ENCODE data around the gene KRTAP5-1. TPM values are rescaled to one million over a fixed set of nuclear protein-coding genes. Genes with fewer than 3 reads are reported as not detected.

KRTAP5-1 gene
- total RNA-seq, 1 experiment from 2014 or later, result not detected

DNA sequence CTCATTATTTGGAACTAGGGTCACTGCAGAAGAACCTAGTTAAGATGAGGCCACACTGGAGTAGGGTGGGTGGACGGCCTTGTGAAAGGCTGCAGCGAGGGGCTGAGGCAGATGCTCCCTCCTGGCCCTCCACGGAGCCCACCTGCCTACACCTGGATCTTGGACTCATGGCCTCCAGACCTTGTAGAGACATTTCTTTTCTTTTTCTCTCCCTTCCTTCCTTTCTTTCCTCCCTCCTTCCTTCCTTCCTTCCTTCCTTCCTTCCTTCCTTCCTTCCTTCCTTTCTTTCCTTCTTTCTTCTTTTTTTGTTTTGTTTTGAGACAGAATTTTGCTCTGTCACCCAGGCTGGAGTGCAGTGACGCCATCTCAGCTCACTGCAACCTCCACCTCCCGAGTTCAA is 39.7 kb downstream of the KRTAP5-1 start:
- no peak for DNase-seq (ENCODE audit: low read depth)

DNA sequence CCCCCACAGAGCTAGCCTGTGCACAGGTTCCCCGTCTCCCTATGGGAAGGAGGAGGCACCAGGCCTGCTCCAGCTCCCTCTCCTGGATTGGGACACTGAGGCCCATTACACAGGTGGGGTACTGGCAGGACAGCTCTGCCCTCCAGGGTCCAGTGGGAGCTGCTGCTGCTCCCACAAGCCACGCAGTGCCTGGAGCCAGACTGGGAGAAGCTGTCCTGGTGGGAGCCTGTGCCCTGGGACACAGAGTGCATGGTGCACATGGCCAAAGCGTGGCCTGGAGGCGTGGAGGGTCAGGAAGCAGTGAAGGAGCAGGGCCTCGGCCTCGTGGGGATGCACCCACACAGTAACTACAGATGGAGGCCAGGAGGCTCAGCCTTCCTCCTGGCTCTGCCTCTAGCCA is 40.5 kb downstream of the KRTAP5-1 start:
- DNase-seq (ENCODE audit: low read depth), result no peak

DNA sequence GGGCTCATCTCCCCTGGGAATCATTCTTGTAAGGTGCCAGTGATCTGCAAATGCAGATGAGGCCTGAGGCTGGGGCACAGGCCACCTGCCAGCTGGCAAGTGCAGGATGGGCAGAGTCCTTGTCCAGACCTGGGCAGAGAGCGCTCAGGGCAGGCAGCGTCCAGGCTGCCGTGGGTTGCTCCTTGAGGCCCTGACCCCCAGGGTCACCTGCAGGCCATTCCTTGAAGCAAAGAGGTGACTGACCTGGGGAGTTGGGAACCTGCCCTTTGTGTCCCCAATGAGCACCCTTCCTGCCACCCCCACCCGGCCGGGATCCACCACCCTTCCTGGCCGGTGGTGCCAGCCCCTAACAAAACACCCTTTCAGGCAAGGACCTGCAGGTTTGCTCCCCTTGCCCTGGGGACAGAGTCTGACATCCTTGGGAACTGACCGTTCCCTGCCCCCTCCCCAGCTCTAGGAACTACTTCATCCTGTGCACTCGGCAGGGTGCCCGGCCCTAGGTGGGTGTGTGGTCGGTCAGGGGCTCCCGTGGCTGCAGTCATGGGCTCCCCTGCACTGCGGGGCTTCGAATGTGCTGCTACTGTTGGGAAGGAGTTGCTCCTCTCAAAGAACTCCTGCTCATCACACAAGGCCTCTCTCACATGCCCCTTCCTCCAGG is 41.3 kb downstream of the KRTAP5-1 start:
- DNase-seq (ENCODE audit: low read depth), result no peak

DNA sequence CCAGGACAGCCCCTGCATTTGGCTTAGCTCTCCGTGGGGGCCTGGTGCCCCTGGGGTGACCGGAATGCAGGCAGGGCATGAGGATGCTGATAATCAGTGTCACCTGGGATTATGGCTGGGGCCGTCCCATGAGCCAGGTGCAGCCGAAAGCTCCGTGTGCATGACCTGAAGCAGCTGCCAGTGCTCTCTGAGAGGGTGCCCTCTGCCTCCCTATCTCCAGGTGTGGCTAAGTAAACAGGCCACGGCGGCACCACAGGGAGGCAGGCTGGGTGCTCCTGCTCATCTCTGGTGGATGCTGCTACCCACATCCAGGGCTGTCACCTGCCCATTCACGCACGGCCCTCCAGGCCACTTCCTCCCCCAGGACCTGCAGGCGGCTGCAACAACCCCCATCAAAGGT is 42.8 kb downstream of the KRTAP5-1 start:
- DNase-seq (ENCODE audit: low read depth), result no peak

DNA sequence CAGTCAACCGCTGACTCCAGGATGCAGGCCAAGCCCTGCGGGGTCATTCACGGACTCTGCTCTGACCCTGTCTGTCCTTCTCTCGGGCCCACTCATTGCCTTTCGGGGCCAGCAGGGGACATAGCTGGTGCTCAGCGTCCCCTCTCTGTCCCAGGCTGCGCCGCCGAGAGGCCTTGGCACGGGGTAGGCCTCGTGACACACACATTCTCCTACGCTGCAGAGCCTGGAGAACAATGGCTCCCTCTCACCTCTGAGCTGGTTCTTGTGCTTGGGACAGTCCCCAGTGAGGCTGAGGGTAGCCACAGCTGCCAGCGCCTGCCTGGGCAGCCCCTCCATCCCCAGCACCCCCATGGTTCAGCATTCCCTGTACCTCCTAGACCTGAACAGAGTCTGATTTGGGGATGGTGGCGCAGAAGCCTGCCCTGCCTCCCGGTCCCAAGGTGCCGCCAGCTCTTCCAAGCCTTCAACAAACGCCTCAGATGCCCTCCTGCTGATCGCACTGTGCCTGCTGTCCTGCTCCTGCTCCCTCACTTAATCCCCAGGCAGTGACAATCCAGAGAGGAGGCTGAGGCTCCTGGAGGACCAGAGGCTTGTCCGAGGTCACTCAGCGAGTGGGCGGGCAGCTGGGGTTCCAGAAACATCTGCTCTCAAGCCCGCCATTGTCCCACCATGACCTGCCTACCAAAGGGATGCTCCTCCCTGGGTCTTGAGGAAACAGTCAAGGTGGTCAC is 43.4 kb downstream of the KRTAP5-1 start:
- DNase-seq (ENCODE audit: low read depth), result no peak

DNA sequence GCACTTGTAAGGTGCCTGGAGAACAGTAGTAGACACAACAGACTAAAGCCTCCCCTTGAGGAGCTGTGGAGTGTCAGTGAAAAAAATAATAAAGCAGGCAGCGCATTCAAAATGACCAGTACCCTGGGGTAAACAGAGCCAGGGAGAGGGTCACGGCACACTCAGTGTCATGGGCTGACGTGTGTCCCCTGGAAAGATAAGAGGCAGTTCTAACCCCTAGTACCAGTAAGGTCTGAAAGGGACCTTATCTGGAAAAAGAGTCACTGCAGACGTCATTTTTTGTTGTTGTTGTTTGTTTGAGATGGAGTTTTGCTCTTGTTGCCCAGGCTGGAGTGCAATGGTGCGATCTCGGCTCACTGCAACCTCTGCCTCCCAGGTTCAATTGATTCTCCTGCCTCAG is 45.0 kb downstream of the KRTAP5-1 start:
- DNase-seq (ENCODE audit: low read depth), result no peak

DNA sequence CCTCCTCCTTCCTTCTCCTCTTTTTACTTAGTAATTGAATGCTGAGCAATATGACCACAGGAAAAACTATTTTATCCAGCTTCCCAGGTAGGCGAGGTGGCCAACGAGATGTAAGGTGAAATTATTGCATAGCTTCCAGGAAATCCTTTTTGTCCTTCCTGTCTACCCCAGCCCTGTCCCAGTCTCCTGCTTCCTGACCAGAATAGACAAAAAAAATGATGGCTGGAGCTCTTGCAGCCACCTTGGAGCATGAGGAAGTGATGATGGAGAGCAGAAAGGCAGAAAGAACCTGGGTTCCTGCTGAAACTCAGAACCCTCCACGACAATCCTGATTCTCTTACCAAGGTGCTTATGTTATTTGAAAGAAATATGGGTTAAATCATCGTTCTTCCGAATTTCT is 46.9 kb downstream of the KRTAP5-1 start:
- no peak for DNase-seq (ENCODE audit: low read depth)

DNA sequence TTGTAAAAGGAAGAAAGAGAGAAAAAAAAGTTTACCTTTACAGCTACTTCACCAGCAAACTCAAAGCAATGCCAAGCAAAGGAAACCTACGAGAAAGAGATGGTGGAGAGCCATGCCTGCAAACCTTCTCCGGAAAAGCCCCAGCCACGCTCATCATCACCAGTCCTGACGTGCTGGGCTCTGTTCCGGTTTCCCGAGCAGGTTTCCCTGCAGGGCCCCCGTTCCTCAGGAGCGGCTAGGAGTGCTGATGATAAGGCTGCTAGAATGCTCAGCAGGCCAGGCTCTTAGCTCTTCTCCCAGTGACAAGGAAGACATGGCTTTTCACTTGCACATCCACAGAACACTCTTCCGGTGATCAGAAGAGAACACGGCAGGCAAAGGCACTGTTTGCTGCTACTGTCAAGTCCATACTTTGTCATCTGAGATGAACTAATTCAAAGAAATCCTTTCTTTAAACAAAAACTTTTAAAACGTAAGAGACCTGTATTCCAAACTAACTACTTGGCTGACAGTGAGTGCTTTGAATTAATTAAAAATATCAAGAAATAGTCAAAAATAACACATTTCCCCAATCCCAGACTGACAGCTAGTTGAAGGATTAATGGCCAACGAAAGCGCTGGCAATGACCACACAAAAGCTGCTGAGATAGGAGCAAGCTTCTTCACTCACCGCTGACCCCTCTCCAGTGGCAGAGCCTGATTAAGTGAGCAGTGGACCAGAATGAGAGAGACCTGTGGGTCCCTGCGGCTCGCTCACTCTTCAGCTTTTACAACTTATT is 48.8 kb downstream of the KRTAP5-1 start:
- DNase-seq (ENCODE audit: low read depth), result no peak

DNA sequence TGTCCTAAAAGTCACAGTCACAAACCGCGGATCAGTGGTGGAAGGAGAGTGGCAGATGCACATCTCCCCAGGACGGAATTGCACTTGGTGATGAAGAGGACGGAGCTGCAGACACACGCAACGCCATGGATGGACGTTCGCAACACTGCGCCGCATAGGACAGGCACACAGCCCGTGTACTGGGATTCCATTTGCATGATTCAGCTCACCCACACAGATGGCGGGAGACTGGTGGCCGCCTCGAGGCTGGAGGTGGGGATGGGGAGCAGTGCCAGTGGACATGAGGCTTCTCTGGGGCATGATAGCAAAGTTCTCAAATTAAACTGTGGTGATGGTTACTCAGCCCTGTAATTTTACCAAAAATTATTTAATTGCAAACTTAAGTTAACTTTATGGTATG is 50.4 kb downstream of the KRTAP5-1 start:
- DNase-seq (ENCODE audit: low read depth), result no peak

Other genes with a start within 250 kb of the KRTAP5-1 start
- 0.34 TPM in 1 of 2 replicates, not detected in the other for gene BRSK2, start 195.3 kb downstream of the KRTAP5-1 start, total RNA-seq (2014; rRNA removed)
- gene MOB2, start 98.5 kb downstream of the KRTAP5-1 start, total RNA-seq (2014; rRNA removed), result 11.9 and 19.9 TPM in 2 replicates
- gene DUSP8, start 13.0 kb downstream of the KRTAP5-1 start, total RNA-seq (2014; rRNA removed), result not detected in 2 replicates
- gene KRTAP5-2, start 13.0 kb upstream of the KRTAP5-1 start, total RNA-seq (2014; rRNA removed), result not detected in 2 replicates
- not detected in 2 replicates for gene KRTAP5-3, start 23.2 kb upstream of the KRTAP5-1 start, total RNA-seq (2014; rRNA removed)
- gene KRTAP5-4, start 36.9 kb upstream of the KRTAP5-1 start, total RNA-seq (2014; rRNA removed), result not detected in 2 replicates
- not detected in 2 replicates for gene KRTAP5-5, start 44.5 kb upstream of the KRTAP5-1 start, total RNA-seq (2014; rRNA removed)
- gene KRTAP5-6, start 111.9 kb upstream of the KRTAP5-1 start, total RNA-seq (2014; rRNA removed), result not detected in 2 replicates
- 12.6 and 20.1 TPM in 2 replicates for gene IFITM10, start 165.3 kb upstream of the KRTAP5-1 start, total RNA-seq (2014; rRNA removed)
- gene CTSD, start 178.6 kb upstream of the KRTAP5-1 start, total RNA-seq (2014; rRNA removed), result 448 and 475 TPM in 2 replicates
- gene SYT8, start 249.7 kb upstream of the KRTAP5-1 start, total RNA-seq (2014; rRNA removed), result 0.13 and 0.17 TPM in 2 replicates